ENCODE measurements around the gene HPD. TPM values are rescaled to one million over a fixed set of nuclear protein-coding genes. Genes with fewer than 3 reads are reported as not detected.

Gene HPD
- total RNA-seq, 1 donor from 2014 or later = not detected

- Mint-ChIP-seq H3K9me3 (ENCODE audit: unreplicated experiment) (no peaks in the 10 kb centered on the region), H3K27me3 (ENCODE audit: unreplicated experiment) (no peaks in the 10 kb centered on the region), H3K36me3 (ENCODE audit: unreplicated experiment) (peaks cover 1% of the 10 kb centered on the region), H3K4me1 (ENCODE audit: unreplicated experiment) (peaks cover 27% of the 10 kb centered on the region), H3K27ac (ENCODE audit: unreplicated experiment) (no peak overlapping the region), H3K4me3 (ENCODE audit: unreplicated experiment) (no peak overlapping the region)
- DNase-seq (ENCODE audit: extremely low spot score, unreplicated experiment) = no peak
- TF ChIP-seq CTCF (IDR thresholded peaks at IDR 0.05) = no peak
These were observed 68.6 kb downstream of the HPD start for GRCh38 chr12:121789800-121790728.

Other genes starting within 250 kb of the HPD start
- gene ORAI1, start 232.3 kb downstream of the HPD start, total RNA-seq = 9.1 and 11.1 TPM in 2 replicates
- gene MORN3, start 189.2 kb downstream of the HPD start, total RNA-seq = 0.11 and 0.29 TPM in 2 replicates
- 10.2 and 13.2 TPM in 2 replicates for gene TMEM120B, start 146.1 kb downstream of the HPD start, total RNA-seq
- gene RHOF, start 65.2 kb downstream of the HPD start, total RNA-seq = 11.3 and 11.9 TPM in 2 replicates
- gene SETD1B, start 54.9 kb downstream of the HPD start, total RNA-seq = 21.0 and 21.8 TPM in 2 replicates
- 58.0 and 63.5 TPM in 2 replicates for gene PSMD9, start 29.9 kb upstream of the HPD start, total RNA-seq
- gene CFAP251, start 59.7 kb upstream of the HPD start, total RNA-seq = 2.4 and 2.6 TPM in 2 replicates
- gene BCL7A, start 163.0 kb upstream of the HPD start, total RNA-seq = 10.0 and 11.8 TPM in 2 replicates
- 51.8 and 54.5 TPM in 2 replicates for gene MLXIP, start 219.9 kb upstream of the HPD start, total RNA-seq

Data from osteocyte (in vitro differentiated cells).